GM23338 (cell line): ENCODE measurements around the gene PLD5.

Source experiments
- CTCF ChIP-seq, 2 experiments: fragments of 200-600 bp in 1 of 2; sonication (generic) in 1 of 2; conservative IDR thresholded peaks; 2 replicates each; pipeline versions ENCODE4 v1.5.1 to v1.6.1; 2016 to 2017; ENCODE audit warnings: antibody characterized with exemption in 2 of 2, low read depth in 2 of 2, mild to moderate bottlenecking in 2 of 2, moderate library complexity in 1 of 2
- EZH2 ChIP-seq: fragments of 200-600 bp; sonication (generic); IDR thresholded peaks from one replicate; pipeline ENCODE4 v1.8.0; 2017; ENCODE audit warnings: antibody characterized with exemption, mild to moderate bottlenecking, low read depth; ENCODE audit not compliant: unreplicated experiment
- EZH2phosphoT487 ChIP-seq: fragments of 200-600 bp; sonication (generic); IDR thresholded peaks from one replicate; pipeline ENCODE4 v1.8.1; 2018; ENCODE audit warnings: antibody characterized with exemption; ENCODE audit not compliant: unreplicated experiment
- JUNB ChIP-seq: IDR thresholded peaks from one replicate; pipeline ENCODE4 v1.6.1; 2016; ENCODE audit warnings: antibody characterized with exemption; ENCODE audit not compliant: unreplicated experiment
- NANOG ChIP-seq: IDR thresholded peaks from 2 replicates; pipeline ENCODE4 v1.6.1; 2016; ENCODE audit warnings: antibody characterized with exemption, borderline replicate concordance
- POLR2AphosphoS5 ChIP-seq: IDR thresholded peaks from 2 replicates; pipeline ENCODE4 v1.6.1; 2016; ENCODE audit warnings: antibody characterized with exemption, low read depth
- REST ChIP-seq: IDR thresholded peaks from one replicate; pipeline ENCODE4 v1.6.1; 2018; ENCODE audit warnings: antibody characterized with exemption; ENCODE audit not compliant: unreplicated experiment
- STAT1 ChIP-seq: IDR thresholded peaks from one replicate; pipeline ENCODE4 v1.6.1; 2016; ENCODE audit warnings: antibody characterized with exemption; ENCODE audit not compliant: unreplicated experiment

- TF ChIP-seq CTCF (conservative IDR thresholded peaks at IDR 0.05; ENCODE audit: low read depth in 2 of 2) (no peak), NANOG (no peak), EZH2 (no peak), EZH2phosphoT487 (no peak), REST (no peak), STAT1 (no peak), POLR2AphosphoS5 (no peak), JUNB (no peak)
Measured at GRCh38 chr1:242208021-242208420, 316.5 kb downstream of the PLD5 start.
